Measurements from ENCODE around the gene MYO5B. TPM values are rescaled to one million over a fixed set of nuclear protein-coding genes. Genes with fewer than 3 reads are reported as not detected.

MYO5B gene
- polyA plus RNA-seq, 1 experiment = 0.18 TPM

DNA sequence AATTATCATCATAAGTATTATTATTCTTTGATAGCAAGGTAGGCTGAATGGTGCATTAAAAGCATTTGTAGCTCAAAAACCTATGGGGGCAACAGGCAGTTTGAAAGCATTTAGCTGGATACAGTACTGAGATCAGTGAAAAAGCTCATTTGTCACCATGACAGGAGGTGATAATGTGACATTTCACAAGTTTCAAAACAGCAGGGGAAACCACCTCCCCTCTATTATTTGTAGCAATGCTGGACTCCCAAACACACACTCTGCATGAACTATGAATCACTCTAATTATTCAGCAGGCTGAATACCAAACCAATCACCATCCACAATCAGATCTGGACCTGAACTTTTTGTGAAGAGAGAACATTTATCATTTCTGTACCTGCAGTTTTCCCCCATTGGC lies 63.4 kb downstream of the MYO5B start:
- CTCF ChIA-PET = no interaction called here
- no peak overlapping the region for H3K4me3 ChIP-seq (ENCODE audit: low read depth, low read length)
- H3K27me3 ChIP-seq (ENCODE audit: control insufficient read depth, insufficient read depth, low read length) = no peaks in the 10 kb centered on the region
- TF ChIP-seq, protein P1, sequence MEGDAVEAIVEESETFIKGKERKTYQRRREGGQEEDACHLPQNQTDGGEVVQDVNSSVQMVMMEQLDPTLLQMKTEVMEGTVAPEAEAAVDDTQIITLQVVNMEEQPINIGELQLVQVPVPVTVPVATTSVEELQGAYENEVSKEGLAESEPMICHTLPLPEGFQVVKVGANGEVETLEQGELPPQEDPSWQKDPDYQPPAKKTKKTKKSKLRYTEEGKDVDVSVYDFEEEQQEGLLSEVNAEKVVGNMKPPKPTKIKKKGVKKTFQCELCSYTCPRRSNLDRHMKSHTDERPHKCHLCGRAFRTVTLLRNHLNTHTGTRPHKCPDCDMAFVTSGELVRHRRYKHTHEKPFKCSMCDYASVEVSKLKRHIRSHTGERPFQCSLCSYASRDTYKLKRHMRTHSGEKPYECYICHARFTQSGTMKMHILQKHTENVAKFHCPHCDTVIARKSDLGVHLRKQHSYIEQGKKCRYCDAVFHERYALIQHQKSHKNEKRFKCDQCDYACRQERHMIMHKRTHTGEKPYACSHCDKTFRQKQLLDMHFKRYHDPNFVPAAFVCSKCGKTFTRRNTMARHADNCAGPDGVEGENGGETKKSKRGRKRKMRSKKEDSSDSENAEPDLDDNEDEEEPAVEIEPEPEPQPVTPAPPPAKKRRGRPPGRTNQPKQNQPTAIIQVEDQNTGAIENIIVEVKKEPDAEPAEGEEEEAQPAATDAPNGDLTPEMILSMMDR (IDR thresholded peaks at IDR 0.05; ENCODE audit: insufficient read depth, low read depth, low read length) = no peak
- POLR2A ChIA-PET = no interaction called here
- no peak for DNase-seq (ENCODE audit: low read depth)
- H3K36me3 ChIP-seq (ENCODE audit: control insufficient read depth, insufficient read depth, low read length) = no peaks in the 10 kb centered on the region

DNA sequence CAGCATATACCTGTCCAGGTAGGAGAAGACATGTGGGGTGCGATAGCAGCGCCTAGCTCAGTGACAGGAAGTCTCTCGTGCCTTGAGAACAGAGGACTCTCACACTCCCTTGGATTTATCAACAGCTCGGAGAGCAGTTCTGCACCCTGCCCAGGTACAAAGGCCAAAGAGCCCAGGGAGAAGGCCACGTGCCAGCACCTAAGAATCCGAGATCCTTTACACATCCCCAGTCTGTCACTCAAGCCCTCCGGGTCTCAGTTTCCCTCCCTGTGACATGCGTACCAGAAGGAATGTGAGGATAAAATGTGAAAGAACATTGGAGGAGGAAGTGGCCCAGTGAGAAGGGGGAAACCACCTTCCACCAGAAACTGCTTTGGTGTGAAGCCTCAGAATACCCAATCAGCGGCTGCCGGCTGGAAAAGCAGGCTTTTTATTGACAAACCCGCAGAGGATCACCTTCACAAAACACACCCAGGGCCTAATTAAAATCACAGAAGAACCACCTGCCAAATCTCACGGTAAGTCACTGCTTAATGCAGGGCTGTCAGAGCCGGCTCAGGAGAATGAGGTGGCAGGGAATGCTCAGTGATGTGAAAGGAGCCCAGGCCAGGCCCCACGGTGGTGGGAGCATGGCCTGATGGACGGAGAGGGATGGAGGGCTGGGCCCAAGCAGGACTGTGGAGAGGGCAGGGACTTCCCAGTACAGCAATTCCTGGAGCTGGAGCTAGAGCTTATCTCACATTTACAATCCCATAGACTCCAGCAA lies 66.3 kb downstream of the MYO5B start:
- Histone ChIP-seq H3K27me3 (ENCODE audit: control insufficient read depth, insufficient read depth, low read length) (no peaks in the 10 kb centered on the region), H3K4me3 (ENCODE audit: low read depth, low read length) (no peak overlapping the region), H3K36me3 (ENCODE audit: control insufficient read depth, insufficient read depth, low read length) (no peaks in the 10 kb centered on the region)
- POLR2A ChIA-PET = no interaction called here
- TF ChIP-seq, protein P1 (IDR thresholded peaks at IDR 0.05; ENCODE audit: insufficient read depth, low read depth, low read length) = no peak
- CTCF ChIA-PET = no interaction called here
- DNase-seq (ENCODE audit: low read depth) = no peak

DNA sequence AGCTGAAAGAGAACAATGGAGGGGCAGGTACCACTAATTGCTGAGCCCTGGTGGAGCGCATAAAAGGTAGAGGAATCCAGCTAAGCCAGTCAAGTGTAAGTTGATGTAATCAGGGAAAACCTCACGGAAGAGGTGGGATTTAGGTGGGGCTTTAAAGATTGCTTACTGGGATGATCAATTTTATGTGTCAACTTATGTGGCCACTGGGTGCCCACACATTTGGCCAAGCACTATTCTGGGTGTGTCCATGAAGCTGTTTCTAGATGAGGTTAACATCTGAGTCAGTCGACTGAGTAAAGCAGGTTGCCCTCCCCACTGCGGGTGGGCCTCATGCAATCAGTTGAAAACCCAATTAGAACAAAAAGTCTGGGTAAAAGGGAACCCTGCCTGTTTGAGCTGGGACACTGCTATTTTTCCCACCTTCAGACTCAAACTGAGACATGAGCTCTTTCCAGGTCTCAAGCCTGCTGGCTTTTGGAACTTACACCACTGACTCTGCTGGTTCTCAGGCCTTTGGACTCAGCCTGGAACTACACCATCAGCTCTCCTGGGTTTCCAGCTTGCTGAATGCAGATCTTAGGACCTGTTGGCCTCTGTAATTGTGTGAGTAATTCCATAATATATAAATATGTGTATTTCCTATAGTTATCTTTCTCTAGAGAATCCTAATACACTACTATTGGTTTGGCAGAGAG lies 67.3 kb downstream of the MYO5B start:
- TF ChIP-seq, protein P1 (IDR thresholded peaks at IDR 0.05; ENCODE audit: insufficient read depth, low read depth, low read length) = no peak
- no peak overlapping the region for H3K4me3 ChIP-seq (ENCODE audit: low read depth, low read length)
- ChIA-PET POLR2A (no interaction called here), CTCF (interaction anchor here (0.9 kb wide), 1 partner anchor 14 kb away, joined by 3 read pairs; no protein-coding TSS in a partner anchor)
- H3K27me3 ChIP-seq (ENCODE audit: control insufficient read depth, insufficient read depth, low read length) = no peaks in the 10 kb centered on the region
- no peaks in the 10 kb centered on the region for H3K36me3 ChIP-seq (ENCODE audit: control insufficient read depth, insufficient read depth, low read length)
- no peak for DNase-seq (ENCODE audit: low read depth)

DNA sequence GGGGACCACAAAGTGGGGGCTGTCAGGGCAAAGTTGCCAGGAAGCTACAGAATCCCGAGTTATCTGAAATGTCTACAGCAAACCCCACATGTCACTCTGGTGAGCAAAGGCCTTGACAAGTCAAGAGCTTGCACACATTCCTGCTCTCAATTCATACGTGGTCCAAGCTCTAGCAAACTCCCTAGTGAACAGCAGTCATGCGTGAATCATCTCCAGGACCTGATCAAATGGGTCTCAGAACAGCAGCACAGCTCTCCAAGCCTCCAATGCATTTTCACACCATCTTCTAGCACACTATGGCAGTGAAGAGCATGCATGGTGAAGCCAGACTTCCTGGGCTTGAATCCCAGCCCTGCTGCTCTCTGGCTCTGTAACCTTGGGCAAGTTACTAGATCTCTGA lies 68.5 kb downstream of the MYO5B start:
- POLR2A ChIA-PET = no interaction called here
- no peaks in the 10 kb centered on the region for H3K27me3 ChIP-seq (ENCODE audit: control insufficient read depth, insufficient read depth, low read length)

DNA sequence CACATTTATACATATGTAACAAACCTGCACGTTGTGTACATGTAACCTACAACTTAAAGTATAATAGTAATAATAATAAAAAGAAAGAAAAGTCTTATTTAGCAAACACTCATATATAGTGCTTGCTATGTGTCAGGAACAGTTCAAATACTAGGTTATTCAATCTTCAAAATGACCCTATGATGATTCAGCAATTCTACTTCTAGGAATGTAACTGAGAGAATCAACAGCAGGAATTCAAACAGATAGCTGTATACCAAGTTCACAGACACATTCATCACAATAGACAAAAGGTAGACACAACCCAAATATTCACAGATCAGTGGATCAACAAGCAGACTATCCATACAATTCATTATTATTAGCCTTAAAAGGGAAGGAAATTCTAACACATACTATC lies 69.5 kb downstream of the MYO5B start:
- H3K27me3 ChIP-seq (ENCODE audit: control insufficient read depth, insufficient read depth, low read length) = no peaks in the 10 kb centered on the region
- H3K36me3 ChIP-seq (ENCODE audit: control insufficient read depth, insufficient read depth, low read length) = no peaks in the 10 kb centered on the region
- H3K4me3 ChIP-seq (ENCODE audit: low read depth, low read length) = no peak overlapping the region
- ChIA-PET POLR2A (no interaction called here), CTCF (no interaction called here)
- no peak for DNase-seq (ENCODE audit: low read depth)
- TF ChIP-seq, protein P1 (IDR thresholded peaks at IDR 0.05; ENCODE audit: insufficient read depth, low read depth, low read length) = no peak

More for the DNA sequence above, 68.5 kb downstream of the MYO5B start:
- H3K4me3 ChIP-seq (ENCODE audit: low read depth, low read length) = no peak overlapping the region
- no peaks in the 10 kb centered on the region for H3K36me3 ChIP-seq (ENCODE audit: control insufficient read depth, insufficient read depth, low read length)
- TF ChIP-seq, protein P1 (IDR thresholded peaks at IDR 0.05; ENCODE audit: insufficient read depth, low read depth, low read length) = no peak
- no peak for DNase-seq (ENCODE audit: low read depth)
- CTCF ChIA-PET = no interaction called here
